Heart right ventricle (tissue), 16 donors: Measurements from ENCODE around the gene NUP98. TPM values are rescaled to one million over a fixed set of nuclear protein-coding genes. Genes with fewer than 3 reads are reported as not detected.

Experiments used
- ATAC-seq, 8 donors: fragments of 200-7000 bp; cut with Tn5 transposase; one replicate each; pipeline ENCODE4 v1.9.1; 2020; ENCODE audit warnings: mild to moderate bottlenecking in 8 of 8, moderate library complexity in 8 of 8, moderate number of reproducible peaks in 1 of 8
- DNase-seq, 2 donors: peaks; one replicate each; pipeline ENCODE4 v3.0.0-alpha.2; 2020
- H3K27ac ChIP-seq, 10 donors: fragments of 200-600 bp; sonication (generic) in 2 of 10; one replicate each; pipeline versions ENCODE4 v1.5.0 to v1.8.0; 2020 to 2022; ENCODE audit warnings: mild to moderate bottlenecking in 3 of 10
- H3K27me3 ChIP-seq, 7 donors: fragments of 200-600 bp; one replicate each; pipeline ENCODE4 v1.8.0; 2021 to 2022; ENCODE audit warnings: mild to moderate bottlenecking in 2 of 7
- H3K36me3 ChIP-seq, 9 donors: fragments of 200-600 bp; sonication (generic) in 1 of 9; one replicate each; pipeline versions ENCODE4 v1.5.0 to v1.8.0; 2020 to 2022; ENCODE audit warnings: mild to moderate bottlenecking in 2 of 9
- H3K4me1 ChIP-seq, 9 donors: fragments of 200-600 bp; sonication (generic) in 1 of 9; one replicate each; pipeline versions ENCODE4 v1.5.0 to v1.8.0; 2020 to 2022; ENCODE audit warnings: mild to moderate bottlenecking in 4 of 9
- H3K4me3 ChIP-seq, 10 donors: fragments of 200-600 bp; sonication (generic) in 2 of 10; one replicate each; pipeline versions ENCODE4 v1.5.0 to v1.8.0; 2020 to 2022; ENCODE audit warnings: mild to moderate bottlenecking in 7 of 10, moderate library complexity in 2 of 10
- H3K9me3 ChIP-seq, 11 donors: fragments of 200-600 bp in 10 of 11; sonication (generic) in 2 of 11; one replicate each; pipeline versions ENCODE4 v1.5.0 to v1.8.0; 2013 to 2022; ENCODE audit warnings: mild to moderate bottlenecking in 2 of 11, control low read depth in 1 of 11, moderate library complexity in 1 of 11
- CTCF ChIP-seq, 9 donors: fragments of 200-600 bp; sonication (generic) in 2 of 9; IDR thresholded peaks; one replicate each; pipeline versions ENCODE4 v1.5.0 to v1.8.0; 2021 to 2022; ENCODE audit warnings: antibody characterized with exemption in 9 of 9, mild to moderate bottlenecking in 5 of 9, moderate library complexity in 1 of 9
- WGBS, 2 donors: extraction: QIAGEN DNeasy Blood & Tissue Kit; methylation state at CpG; one replicate each; pipeline ENCODE4 v1.1.7; 2013; ENCODE audit warnings: inconsistent platforms in 1 of 2; 5-methylcytosine and 5-hydroxymethylcytosine counted together
- intact Hi-C, 10 donors: fragments of 100-400 bp; cut with DNase I; formaldehyde crosslinking; loops; one replicate each; pipeline versions ENCODE4 v1.11.1 to v1.14.2; 2022
- polyA plus RNA-seq, 2 donors: library from polyadenylated mRNA; stranded (reverse); fragments of 200-250 nt; gene quantifications; one replicate each; pipeline ENCODE4 v1.2.3, GENCODE V29; 2013
- total RNA-seq, 10 donors: library from RNA; stranded (reverse); fragmentation: NEBNext Ultra II Directional in 3 of 10; extraction: Animal tissue kit (Norgen Biotek cat#: 25700) in 3 of 10; gene quantifications; one replicate each; pipeline versions ENCODE4 v1.2.1 to v1.2.4, GENCODE V29; 2021 to 2023
- donor health status: Arrhythmogenic right ventricular cardiomyopathy.
- donor health status: ischemic (EF 13 %, LVEDD 7.1; RV severe dilation, severe dysfunction).
- donor health status: healthy with polysubstance abuse.
- donor health status: DM: no; HTN: yes; CAD: no.
- donor health status: DM: no; HTN: no; CAD: no.
- donor health status: ischemic (EF 25% LVEDD 6.9; RV normal size, moderate dysfunction).
- donor health status: ischemic (EF 25% LVEDD 5.7; RV mildly dilated, moderate dysfunction).
- donor health status: healthy.
- donor health status: DM: yes; HTN: yes; CAD: no.
- donor health status: Ischemic cardiomyopathy.
- donor health status: ischemic (EF 35%, LVEDD 5.7; RV mildly dilated, moderate dysfunction).
- donor health status: nonischemic (EF 11% LVEDD 7.7; RV severe dilation, severe dysfunction).
- donor health status: DM: yes; HTN: yes; CAD: no.
- donor health status: PGD.
- donor health status: ischemic (EF 29% LVEDD 5.4; RV normal size, mild dysfunction).
- donor health status: nonischemic (EF 23%, LVEDD 6.1; RV moderate dilation, normal function).

The NUP98 gene
- total and polyA plus RNA-seq, 12 donors = 11.1 to 65.5 (median 46.0) TPM

DNA sequence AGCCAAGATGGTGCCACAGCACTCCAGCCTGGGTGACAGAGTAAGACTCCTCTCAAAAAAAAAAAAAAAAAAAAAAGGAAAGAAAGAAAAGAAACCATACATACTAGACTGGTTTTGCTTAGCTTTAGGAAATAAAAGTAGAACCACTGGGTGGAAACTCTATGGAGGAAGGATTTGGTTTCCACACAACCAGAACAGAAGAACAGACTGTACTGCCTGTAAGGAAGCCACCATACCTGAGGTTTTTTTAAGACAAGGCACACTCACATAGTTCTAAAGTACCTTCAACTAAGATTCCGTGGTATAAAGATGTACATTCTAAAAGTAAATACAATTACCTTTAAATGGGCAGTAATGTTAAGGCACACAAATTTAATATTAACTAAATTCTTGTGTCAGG is 58.6 kb downstream of the NUP98 start:
- Histone ChIP-seq H3K27me3 (no peaks in the 10 kb centered on the region), H3K27ac (no peak overlapping the region), H3K36me3 (peaks cover 0 to 100% (median 68%) of the 10 kb centered on the region in 9 donors), H3K4me1 (no peaks in the 10 kb centered on the region), H3K9me3 (no peaks in the 10 kb centered on the region), H3K4me3 (no peak overlapping the region)
- DNase-seq (no peak), ATAC-seq (no peak)
- intact Hi-C loops = no loop called here
- WGBS, 2 donors = 95 to 98% methylated on average over 1 of the region's 1 CpG
- no peak for TF ChIP-seq CTCF (IDR thresholded peaks at IDR 0.05)

GRCh38 chr11:3738241-3738640 is 59.1 kb downstream of the NUP98 start:
- H3K9me3 ChIP-seq = no peaks in the 10 kb centered on the region
- H3K36me3 ChIP-seq = peaks cover 0 to 100% (median 69%) of the 10 kb centered on the region in 9 donors
- DNase-seq (no peak), ATAC-seq (no peak)
- TF ChIP-seq CTCF (IDR thresholded peaks at IDR 0.05) = no peak
- intact Hi-C loops = no loop called here
- no peak overlapping the region for H3K27ac ChIP-seq
- H3K27me3 ChIP-seq = no peaks in the 10 kb centered on the region
- 95 to 100% methylated on average over 1 of the region's 1 CpG for WGBS, 2 donors
- no peak overlapping the region for H3K4me3 ChIP-seq
- no peaks in the 10 kb centered on the region for H3K4me1 ChIP-seq

GRCh38 chr11:3737386-3737933 is 59.9 kb downstream of the NUP98 start:
- DNase-seq (no peak), ATAC-seq (no peak)
- no peak overlapping the region for H3K27ac ChIP-seq
- no peak for TF ChIP-seq CTCF (IDR thresholded peaks at IDR 0.05)
- WGBS, 2 donors = 92 to 93% methylated on average over 11 of the region's 11 CpGs
- H3K27me3 ChIP-seq = no peaks in the 10 kb centered on the region
- peaks cover 0 to 4% (median 0%) of the 10 kb centered on the region in 9 donors for H3K4me1 ChIP-seq
- no peaks in the 10 kb centered on the region for H3K9me3 ChIP-seq
- peaks cover 0 to 100% (median 61%) of the 10 kb centered on the region in 9 donors for H3K36me3 ChIP-seq
- intact Hi-C loops = no loop called here
- no peak overlapping the region for H3K4me3 ChIP-seq

DNA sequence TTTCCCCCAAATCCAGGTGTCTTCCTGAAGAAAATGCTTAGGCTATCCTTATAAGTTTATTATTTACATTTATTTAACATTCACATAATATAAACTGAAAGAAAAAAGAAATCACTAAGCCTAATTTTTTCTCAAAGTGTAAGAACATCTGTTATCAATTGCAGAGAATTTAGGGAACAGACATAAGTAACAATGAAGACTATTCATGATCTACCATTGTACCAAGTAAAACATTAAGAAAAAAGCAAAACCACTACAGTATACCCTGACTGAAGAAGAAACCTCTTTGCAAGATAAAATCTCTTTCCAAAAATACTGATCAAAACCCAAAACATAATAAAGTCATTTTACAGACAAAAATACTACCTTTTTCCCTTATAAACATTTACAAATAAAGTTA is 60.5 kb downstream of the NUP98 start:
- Histone ChIP-seq H3K4me1 (peaks cover 0 to 4% (median 0%) of the 10 kb centered on the region in 9 donors), H3K27me3 (no peaks in the 10 kb centered on the region), H3K36me3 (peaks cover 0 to 100% (median 60%) of the 10 kb centered on the region in 9 donors), H3K4me3 (no peak overlapping the region), H3K27ac (no peak overlapping the region), H3K9me3 (no peaks in the 10 kb centered on the region)
- intact Hi-C loops = no loop called here
- no peak for TF ChIP-seq CTCF (IDR thresholded peaks at IDR 0.05)
- ATAC-seq (no peak), DNase-seq (no peak)
